ENCODE results near the gene POU2AF2.

GRCh38 chr11:111319296-111319695, 73.8 kb downstream of the POU2AF2 start:
- TF ChIP-seq POLR2A (IDR thresholded peaks at IDR 0.05) (no peak), CTCF (IDR thresholded peaks at IDR 0.05) (no peak)

Measured in esophagus squamous epithelium (tissue), 4 donors.